ENCODE measurements around the gene ADCYAP1R1. TPM values are rescaled to one million over a fixed set of nuclear protein-coding genes. Genes with fewer than 3 reads are reported as not detected.

The ADCYAP1R1 gene
- total and polyA plus RNA-seq, 2 donors (not counting 1 experiment from before 2014, with no cell fraction given), result not detected

- no peaks in the 10 kb centered on the region for H3K4me1 Mint-ChIP-seq
- no peak overlapping the region for H3K4me3 Mint-ChIP-seq
- Histone ChIP-seq H3K79me2 (ENCODE audit: control insufficient read depth, insufficient read depth, low read length) (no peaks in the 10 kb centered on the region), H3K27me3 (replicated peaks in 1 of 4; ENCODE audit: control extremely low read depth in 1 of 4, control insufficient read depth in 3 of 4, insufficient read depth in 4 of 4, low read length in 3 of 4) (no peaks in the 10 kb centered on the region), H3K4me2 (replicated peaks; ENCODE audit: low read depth, low read length, poor library complexity, severe bottlenecking) (no peak overlapping the region), H3K27ac (ENCODE audit: low read length in 2 of 2) (no peak overlapping the region), H3K36me3 (replicated peaks in 1 of 2; ENCODE audit: control extremely low read depth in 1 of 2, control insufficient read depth in 1 of 2, extremely low read depth in 1 of 2, insufficient read depth in 2 of 2, low read length in 1 of 2) (no peaks in the 10 kb centered on the region), H3K4me3 (ENCODE audit: control extremely low read depth in 1 of 5, extremely low read depth in 1 of 5, insufficient read depth in 1 of 5, low read depth in 2 of 5, low read length in 4 of 5) (no peak overlapping the region), H3K9me3 (ENCODE audit: control extremely low read depth in 1 of 3, control insufficient read depth in 2 of 3, insufficient read depth in 1 of 3, low read length in 2 of 3) (no peaks in the 10 kb centered on the region), H3K9ac (ENCODE audit: low read length) (no peak overlapping the region), H2AFZ (ENCODE audit: insufficient read depth, low read depth, low read length, poor library complexity, severe bottlenecking) (no peak overlapping the region), H3K4me1 (ENCODE audit: control insufficient read depth in 2 of 2, insufficient read depth in 2 of 2, low read length in 2 of 2) (no peaks in the 10 kb centered on the region), H4K20me1 (ENCODE audit: control insufficient read depth, insufficient read depth, low read length, poor library complexity, severe bottlenecking) (no peaks in the 10 kb centered on the region)
- TF ChIP-seq EZH2 (IDR thresholded peaks at IDR 0.05; ENCODE audit: borderline replicate concordance, insufficient read depth, low read depth, low read length, poor library complexity, severe bottlenecking) (no peak), CTCF (IDR thresholded peaks at IDR 0.05) (no peak)
- no CpG with 5 or more reads among the region's 3 CpGs for WGBS (ENCODE audit: insufficient coverage)
- DNase-seq, result no peak
- intact Hi-C loops (cut with micrococcal nuclease), result no loop called here
- no peaks in the 10 kb centered on the region for H3K9me3 Mint-ChIP-seq (ENCODE audit: insufficient read depth)
- ChIA-PET CTCF (no interaction called here), POLR2A (no interaction called here)
- no peak for ATAC-seq (ENCODE audit: low read depth)
- peaks cover 3% of the 10 kb centered on the region for H3K27me3 Mint-ChIP-seq
- no peak overlapping the region for H3K27ac Mint-ChIP-seq
Measured at GRCh38 chr7:31067491-31067890, 15.4 kb downstream of the ADCYAP1R1 start.

GRCh38 chr7:31068006-31068675 lies 16.0 kb downstream of the ADCYAP1R1 start:
- TF ChIP-seq CTCF (IDR thresholded peaks at IDR 0.05) (no peak), EZH2 (IDR thresholded peaks at IDR 0.05; ENCODE audit: borderline replicate concordance, insufficient read depth, low read depth, low read length, poor library complexity, severe bottlenecking) (no peak)
- intact Hi-C loops (cut with micrococcal nuclease), result no loop called here
- Histone ChIP-seq H3K4me1 (ENCODE audit: control insufficient read depth in 2 of 2, insufficient read depth in 2 of 2, low read length in 2 of 2) (no peaks in the 10 kb centered on the region), H3K27me3 (replicated peaks in 1 of 4; ENCODE audit: control extremely low read depth in 1 of 4, control insufficient read depth in 3 of 4, insufficient read depth in 4 of 4, low read length in 3 of 4) (no peaks in the 10 kb centered on the region), H3K4me3 (ENCODE audit: control extremely low read depth in 1 of 5, extremely low read depth in 1 of 5, insufficient read depth in 1 of 5, low read depth in 2 of 5, low read length in 4 of 5) (no peak overlapping the region), H3K27ac (ENCODE audit: low read length in 2 of 2) (no peak overlapping the region), H3K9ac (ENCODE audit: low read length) (no peak overlapping the region), H4K20me1 (ENCODE audit: control insufficient read depth, insufficient read depth, low read length, poor library complexity, severe bottlenecking) (no peaks in the 10 kb centered on the region), H3K36me3 (replicated peaks in 1 of 2; ENCODE audit: control extremely low read depth in 1 of 2, control insufficient read depth in 1 of 2, extremely low read depth in 1 of 2, insufficient read depth in 2 of 2, low read length in 1 of 2) (no peaks in the 10 kb centered on the region), H3K4me2 (replicated peaks; ENCODE audit: low read depth, low read length, poor library complexity, severe bottlenecking) (no peak overlapping the region), H3K79me2 (ENCODE audit: control insufficient read depth, insufficient read depth, low read length) (no peaks in the 10 kb centered on the region), H3K9me3 (ENCODE audit: control extremely low read depth in 1 of 3, control insufficient read depth in 2 of 3, insufficient read depth in 1 of 3, low read length in 2 of 3) (no peaks in the 10 kb centered on the region), H2AFZ (ENCODE audit: insufficient read depth, low read depth, low read length, poor library complexity, severe bottlenecking) (no peak overlapping the region)
- Mint-ChIP-seq H3K27ac (no peak overlapping the region), H3K4me3 (no peak overlapping the region), H3K9me3 (ENCODE audit: insufficient read depth) (no peaks in the 10 kb centered on the region), H3K4me1 (no peaks in the 10 kb centered on the region), H3K27me3 (peaks cover 3% of the 10 kb centered on the region)
- DNase-seq (no peak), ATAC-seq (ENCODE audit: low read depth) (no peak)
- ChIA-PET POLR2A (no interaction called here), CTCF (no interaction called here)
- 89% methylated on average over 8 of the region's 16 CpGs for WGBS (ENCODE audit: insufficient coverage)
